NT2/D1 (cell line): Measurements from ENCODE around the gene IRF2.

ENCODE experiments used
- YY1 ChIP-seq: IDR thresholded peaks from 2 replicates; pipeline ENCODE4 v1.6.1; 2011; ENCODE audit not compliant: insufficient read length, insufficient read depth
- ZNF274 ChIP-seq: IDR thresholded peaks from 2 replicates; pipeline ENCODE4 v1.6.1; 2011; ENCODE audit warnings: mild to moderate bottlenecking, low read depth, low read length

GRCh38 chr4:184368290-184368689 lies 106.1 kb downstream of the IRF2 start:
- TF ChIP-seq YY1 (no peak), ZNF274 (no peak)
